ENCODE data around the gene UBASH3B. TPM values are rescaled to one million over a fixed set of nuclear protein-coding genes. Genes with fewer than 3 reads are reported as not detected.

UBASH3B gene
- total RNA-seq, 2 experiments from 2014 or later, result 16.2 to 20.1 TPM

GRCh38 chr11:122696662-122697061 is 41.1 kb downstream of the UBASH3B start:
- Mint-ChIP-seq H3K4me1 (peaks cover 87% of the 10 kb centered on the region), H3K4me3 (peak overlapping the region; percentile 17), H3K9me3 (ENCODE audit: low read depth) (no peaks in the 10 kb centered on the region), H3K27me3 (no peaks in the 10 kb centered on the region), H3K36me3 (ENCODE audit: low read depth) (peaks cover 4% of the 10 kb centered on the region), H3K27ac (peak overlapping the region; percentile 82)
- intact Hi-C loops (cut with DNase I, micrococcal nuclease), result loop anchor here (1.0 to 5.0 kb wide), 7 partner anchors 9 to 1234 kb away; no protein-coding TSS in a partner anchor
- ATAC-seq (peak; percentile 72), DNase-seq (peak; percentile 83)
- CTCF ChIA-PET, result interaction anchor here (0.7 to 2.1 kb wide), 11 partner anchors 21 to 157 kb away, joined by 4 to 8 read pairs (median 6); partner anchors contain the start of gene UBASH3B
- POLR2A ChIA-PET, result interaction anchor here (0.6 to 2.3 kb wide), 8 partner anchors 16 to 659 kb away, joined by 3 to 7 read pairs (median 4); partner anchors contain the start of gene HSPA8

- Mint-ChIP-seq H3K4me1 (peaks cover 82% of the 10 kb centered on the region), H3K27me3 (no peaks in the 10 kb centered on the region), H3K36me3 (ENCODE audit: low read depth) (peaks cover 9% of the 10 kb centered on the region), H3K27ac (peak overlapping the region; percentile 82), H3K4me3 (peak overlapping the region; percentile 17), H3K9me3 (ENCODE audit: low read depth) (no peaks in the 10 kb centered on the region)
- peak; percentile 79 for ATAC-seq
- POLR2A ChIA-PET, result interaction anchor here (0.7 to 2.3 kb wide), 5 partner anchors 15 to 365 kb away, joined by 3 to 7 read pairs (median 4); partner anchors contain the start of gene HSPA8
- intact Hi-C loops (cut with DNase I, micrococcal nuclease), result loop anchor here (1.0 to 5.0 kb wide), 6 partner anchors 25 to 1235 kb away; no protein-coding TSS in a partner anchor
- CTCF ChIA-PET, result interaction anchor here (0.8 to 2.1 kb wide), 5 partner anchors 9 to 48 kb away, joined by 3 to 7 read pairs (median 6); no protein-coding TSS in a partner anchor
- peak; percentile 61 for DNase-seq
Observed at GRCh38 chr11:122697636-122698167, 42.2 kb downstream of the UBASH3B start.

GRCh38 chr11:122698392-122698791 is 42.9 kb downstream of the UBASH3B start:
- intact Hi-C loops (cut with DNase I, micrococcal nuclease), result loop anchor here in 1 of 2 experiments (5.0 kb wide), 1 partner anchor 1236 kb away; no protein-coding TSS in a partner anchor
- ATAC-seq (no peak), DNase-seq (no peak)
- H3K4me1 Mint-ChIP-seq, result peaks cover 79% of the 10 kb centered on the region
- H3K27me3 Mint-ChIP-seq, result no peaks in the 10 kb centered on the region
- peak overlapping the region; percentile 17 for H3K4me3 Mint-ChIP-seq
- ChIA-PET CTCF (interaction anchor here (0.9 kb wide), 1 partner anchor 11 kb away, joined by 3 read pairs; no protein-coding TSS in a partner anchor), POLR2A (interaction anchor here (0.8 to 2.3 kb wide), 2 partner anchors 45 to 49 kb away, joined by 3 to 7 read pairs; no protein-coding TSS in a partner anchor)
- H3K36me3 Mint-ChIP-seq (ENCODE audit: low read depth), result peaks cover 10% of the 10 kb centered on the region
- H3K9me3 Mint-ChIP-seq (ENCODE audit: low read depth), result no peaks in the 10 kb centered on the region
- peak overlapping the region; percentile 82 for H3K27ac Mint-ChIP-seq

GRCh38 chr11:122700666-122701065 is 45.1 kb downstream of the UBASH3B start:
- H3K4me3 Mint-ChIP-seq, result no peak overlapping the region
- H3K4me1 Mint-ChIP-seq, result peaks cover 78% of the 10 kb centered on the region

GRCh38 chr11:122701143-122701542 is 45.6 kb downstream of the UBASH3B start:
- DNase-seq (no peak), ATAC-seq (no peak)
- H3K27ac Mint-ChIP-seq, result peak overlapping the region; percentile 47
- no peaks in the 10 kb centered on the region for H3K27me3 Mint-ChIP-seq
- no peaks in the 10 kb centered on the region for H3K9me3 Mint-ChIP-seq (ENCODE audit: low read depth)
- intact Hi-C loops (cut with DNase I, micrococcal nuclease), result no loop called here
- no peak overlapping the region for H3K4me3 Mint-ChIP-seq
- POLR2A ChIA-PET, result no interaction called here
- CTCF ChIA-PET, result interaction anchor here (0.5 to 1.7 kb wide), 5 partner anchors 8 to 1111 kb away, joined by 3 to 4 read pairs (median 3); partner anchors contain the start of gene UBASH3B
- peaks cover 76% of the 10 kb centered on the region for H3K4me1 Mint-ChIP-seq
- H3K36me3 Mint-ChIP-seq (ENCODE audit: low read depth), result peaks cover 12% of the 10 kb centered on the region

More at GRCh38 chr11:122700666-122701065, 45.1 kb downstream of the UBASH3B start:
- POLR2A ChIA-PET, result no interaction called here
- Mint-ChIP-seq H3K27me3 (no peaks in the 10 kb centered on the region), H3K36me3 (ENCODE audit: low read depth) (peaks cover 12% of the 10 kb centered on the region), H3K27ac (no peak overlapping the region), H3K9me3 (ENCODE audit: low read depth) (no peaks in the 10 kb centered on the region)
- ATAC-seq, result no peak
- no peak for DNase-seq
- CTCF ChIA-PET, result interaction anchor here (0.5 to 1.7 kb wide), 6 partner anchors 9 to 1111 kb away, joined by 3 to 4 read pairs (median 3); partner anchors contain the start of gene UBASH3B
- intact Hi-C loops (cut with DNase I, micrococcal nuclease), result no loop called here

GRCh38 chr11:122703541-122704272 is 48.2 kb downstream of the UBASH3B start:
- ATAC-seq (peak; percentile 82), DNase-seq (peak; percentile 69)
- Mint-ChIP-seq H3K4me3 (no peak overlapping the region), H3K27ac (peak overlapping the region; percentile 96), H3K36me3 (ENCODE audit: low read depth) (peaks cover 12% of the 10 kb centered on the region), H3K4me1 (peaks cover 59% of the 10 kb centered on the region), H3K9me3 (ENCODE audit: low read depth) (no peaks in the 10 kb centered on the region), H3K27me3 (no peaks in the 10 kb centered on the region)
- POLR2A ChIA-PET, result no interaction called here
- intact Hi-C loops (cut with DNase I, micrococcal nuclease), result no loop called here
- CTCF ChIA-PET, result interaction anchor here (0.9 kb wide), 1 partner anchor 12 kb away, joined by 3 read pairs; no protein-coding TSS in a partner anchor

- DNase-seq, result no peak
- ATAC-seq, result no peak
- Mint-ChIP-seq H3K4me1 (peaks cover 54% of the 10 kb centered on the region), H3K9me3 (ENCODE audit: low read depth) (no peaks in the 10 kb centered on the region), H3K36me3 (ENCODE audit: low read depth) (peaks cover 12% of the 10 kb centered on the region), H3K4me3 (no peak overlapping the region), H3K27me3 (no peaks in the 10 kb centered on the region), H3K27ac (no peak overlapping the region)
- ChIA-PET POLR2A (no interaction called here), CTCF (interaction anchor here (0.9 to 1.3 kb wide), 3 partner anchors 11 to 16 kb away, joined by 4 to 6 read pairs (median 4); no protein-coding TSS in a partner anchor)
- intact Hi-C loops (cut with DNase I, micrococcal nuclease), result no loop called here
Observed at GRCh38 chr11:122705396-122705795, 49.9 kb downstream of the UBASH3B start.

GRCh38 chr11:122706291-122707088 is 51.0 kb downstream of the UBASH3B start:
- POLR2A ChIA-PET, result interaction anchor here (0.5 kb wide), 1 partner anchor 94 kb away, joined by 5 read pairs; no protein-coding TSS in a partner anchor
- no peak for DNase-seq
- Mint-ChIP-seq H3K36me3 (ENCODE audit: low read depth) (peaks cover 12% of the 10 kb centered on the region), H3K4me1 (peaks cover 43% of the 10 kb centered on the region), H3K27ac (no peak overlapping the region), H3K4me3 (no peak overlapping the region), H3K27me3 (no peaks in the 10 kb centered on the region), H3K9me3 (ENCODE audit: low read depth) (no peaks in the 10 kb centered on the region)
- no peak for ATAC-seq
- intact Hi-C loops (cut with DNase I, micrococcal nuclease), result no loop called here
- CTCF ChIA-PET, result interaction anchor here (0.6 to 1.8 kb wide), 5 partner anchors 13 to 315 kb away, joined by 3 to 6 read pairs (median 4); no protein-coding TSS in a partner anchor

GRCh38 chr11:122707111-122707510 is 51.6 kb downstream of the UBASH3B start:
- peaks cover 39% of the 10 kb centered on the region for H3K4me1 Mint-ChIP-seq
- no peak overlapping the region for H3K27ac Mint-ChIP-seq
- no peaks in the 10 kb centered on the region for H3K27me3 Mint-ChIP-seq
- peaks cover 6% of the 10 kb centered on the region for H3K36me3 Mint-ChIP-seq (ENCODE audit: low read depth)
- POLR2A ChIA-PET, result no interaction called here
- H3K9me3 Mint-ChIP-seq (ENCODE audit: low read depth), result no peaks in the 10 kb centered on the region
- CTCF ChIA-PET, result interaction anchor here (1.2 to 1.8 kb wide), 2 partner anchors 12 to 47 kb away, joined by 3 to 6 read pairs; no protein-coding TSS in a partner anchor
- H3K4me3 Mint-ChIP-seq, result no peak overlapping the region
- DNase-seq, result no peak
- intact Hi-C loops (cut with DNase I, micrococcal nuclease), result no loop called here
- ATAC-seq, result no peak

- H3K27ac Mint-ChIP-seq, result no peak overlapping the region
- POLR2A ChIA-PET, result no interaction called here
- H3K27me3 Mint-ChIP-seq, result no peaks in the 10 kb centered on the region
- no peaks in the 10 kb centered on the region for H3K9me3 Mint-ChIP-seq (ENCODE audit: low read depth)
- H3K36me3 Mint-ChIP-seq (ENCODE audit: low read depth), result peaks cover 5% of the 10 kb centered on the region
- no peak for DNase-seq
- CTCF ChIA-PET, result interaction anchor here (1.2 to 1.8 kb wide), 3 partner anchors 11 to 46 kb away, joined by 3 to 6 read pairs (median 3); no protein-coding TSS in a partner anchor
- peaks cover 37% of the 10 kb centered on the region for H3K4me1 Mint-ChIP-seq
- intact Hi-C loops (cut with DNase I, micrococcal nuclease), result no loop called here
- no peak for ATAC-seq
- no peak overlapping the region for H3K4me3 Mint-ChIP-seq
Observed at GRCh38 chr11:122707901-122708300, 52.4 kb downstream of the UBASH3B start.

All from activated CD4-positive, alpha-beta T cell treated with anti-CD3 and anti-CD28 coated beads for 36 hours (primary cell).